T-helper 1 cell treated with Interleukin-12 subunit alpha and Interleukin-12 subunit beta and Interleukin-4 antibody, amounts not matched to agents 30 μg/mL and 1 μg/mL, for 36 hours (primary cell): ENCODE results near the gene KLHL22.

Experiments
- H3K27ac Mint-ChIP-seq: one replicate; pipeline ENCODE4 v1.8.0; 2021; ENCODE audit warnings: mild to moderate bottlenecking, mixed read lengths
- H3K27me3 Mint-ChIP-seq: one replicate; pipeline ENCODE4 v1.8.0; 2021; ENCODE audit warnings: low read depth, mixed read lengths
- H3K36me3 Mint-ChIP-seq: one replicate; pipeline ENCODE4 v1.8.0; 2021; ENCODE audit warnings: low read depth, mixed read lengths
- H3K4me1 Mint-ChIP-seq: one replicate; pipeline ENCODE4 v1.8.0; 2021; ENCODE audit warnings: low read depth, mixed read lengths
- H3K4me3 Mint-ChIP-seq: one replicate; pipeline ENCODE4 v1.8.0; 2021; ENCODE audit warnings: mild to moderate bottlenecking, moderate library complexity, mixed read lengths
- H3K9me3 Mint-ChIP-seq: one replicate; pipeline ENCODE4 v1.8.0; 2021; ENCODE audit warnings: mixed read lengths

The KLHL22 gene

DNA sequence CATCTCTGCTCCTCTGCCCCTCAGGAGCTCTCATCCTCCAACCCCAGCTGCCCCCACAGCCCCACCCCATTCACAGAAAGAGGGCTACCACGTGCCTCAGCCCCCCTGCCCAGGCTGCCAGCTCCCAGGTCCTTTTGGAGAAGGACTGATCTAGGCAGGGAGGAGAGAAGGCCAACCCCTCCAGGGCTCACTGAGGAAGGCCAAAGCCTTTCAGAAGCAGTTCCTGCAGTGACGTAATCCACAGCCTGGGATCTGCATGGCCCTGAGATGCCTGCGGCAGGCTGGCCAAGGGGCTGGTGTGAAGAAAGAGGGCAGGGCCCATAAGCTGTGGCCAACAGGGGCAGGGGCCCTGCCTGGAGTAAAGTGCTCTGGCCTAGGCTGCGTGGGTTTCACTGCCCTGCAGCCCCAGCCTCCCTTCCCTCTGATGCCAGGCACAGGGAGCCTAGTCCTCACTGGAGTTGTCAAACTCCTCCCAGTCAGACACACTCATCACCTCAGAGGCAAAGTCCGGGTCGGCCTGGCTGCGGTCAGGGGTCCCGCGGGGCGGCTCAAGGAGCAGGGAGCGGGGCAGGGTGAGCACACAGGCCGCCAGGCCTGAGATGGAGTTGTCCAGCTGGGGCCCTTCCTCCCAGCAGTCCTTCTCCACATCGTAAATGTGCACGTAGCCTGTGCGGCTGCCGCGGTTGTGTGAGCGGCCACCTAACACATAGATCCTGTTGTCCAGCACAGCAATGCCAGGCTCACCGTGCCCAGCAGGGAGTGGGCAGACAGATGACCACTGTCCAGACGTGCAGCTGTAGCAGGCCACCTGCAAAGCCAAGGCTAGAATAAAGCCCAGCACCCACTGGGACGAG lies 53.7 kb downstream of the KLHL22 start:
- peaks cover 12% of the 10 kb centered on the region for H3K36me3 Mint-ChIP-seq
- no peak overlapping the region for H3K27ac Mint-ChIP-seq

DNA sequence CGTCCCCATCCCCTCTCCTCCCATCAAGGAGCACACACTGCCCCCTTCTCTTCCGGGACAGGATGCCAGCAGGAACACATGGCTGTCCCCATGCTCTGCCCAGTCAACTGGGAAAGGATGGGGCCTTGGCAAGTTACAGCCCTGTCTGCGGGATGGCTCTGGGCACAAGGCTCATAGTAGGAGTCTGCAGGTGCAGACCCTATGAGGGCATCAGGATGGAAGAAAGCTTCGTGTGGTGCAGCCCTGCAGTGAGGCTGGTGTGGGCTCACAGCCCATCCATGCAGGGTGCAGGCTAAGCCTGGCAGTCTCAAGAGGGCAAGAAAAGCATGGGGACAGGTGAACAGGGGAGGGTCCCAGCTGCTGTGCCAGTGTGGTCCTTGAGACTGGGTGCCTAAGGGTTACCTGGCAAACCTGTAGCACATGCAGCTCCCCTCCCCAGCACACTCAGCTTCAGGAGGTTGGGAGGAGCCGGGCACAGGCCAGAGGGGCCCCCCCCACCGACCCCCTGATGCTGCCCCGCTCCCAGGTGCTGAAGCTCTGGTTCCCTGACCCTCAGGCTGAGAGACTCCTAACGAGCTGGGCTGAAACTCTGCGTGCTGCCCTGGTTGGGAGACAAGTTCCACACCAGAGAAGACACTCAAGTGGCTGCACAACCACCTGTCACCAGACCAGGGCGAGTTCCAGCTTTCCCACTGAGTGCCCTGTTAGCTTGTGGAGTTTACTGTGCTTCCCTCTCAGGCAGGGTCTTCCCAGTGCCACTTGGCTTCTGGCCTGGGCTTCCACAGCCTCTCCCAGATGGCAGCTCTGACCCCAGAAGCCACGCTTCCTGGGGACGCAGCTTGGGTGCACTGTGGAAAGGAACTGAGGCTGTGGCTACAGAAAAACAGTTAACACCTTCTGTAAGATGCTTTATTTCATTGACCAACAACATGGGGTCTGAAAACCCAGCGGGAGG lies 54.7 kb downstream of the KLHL22 start:
- peaks cover 28% of the 10 kb centered on the region for H3K27me3 Mint-ChIP-seq
- no peak overlapping the region for H3K27ac Mint-ChIP-seq
- no peaks in the 10 kb centered on the region for H3K9me3 Mint-ChIP-seq
- H3K4me3 Mint-ChIP-seq: no peak overlapping the region
- peaks cover 6% of the 10 kb centered on the region for H3K4me1 Mint-ChIP-seq
- peaks cover 8% of the 10 kb centered on the region for H3K36me3 Mint-ChIP-seq

More for the DNA sequence above, 53.7 kb downstream of the KLHL22 start:
- no peak overlapping the region for H3K4me3 Mint-ChIP-seq
- no peaks in the 10 kb centered on the region for H3K9me3 Mint-ChIP-seq
- peaks cover 22% of the 10 kb centered on the region for H3K27me3 Mint-ChIP-seq
- peaks cover 6% of the 10 kb centered on the region for H3K4me1 Mint-ChIP-seq

DNA sequence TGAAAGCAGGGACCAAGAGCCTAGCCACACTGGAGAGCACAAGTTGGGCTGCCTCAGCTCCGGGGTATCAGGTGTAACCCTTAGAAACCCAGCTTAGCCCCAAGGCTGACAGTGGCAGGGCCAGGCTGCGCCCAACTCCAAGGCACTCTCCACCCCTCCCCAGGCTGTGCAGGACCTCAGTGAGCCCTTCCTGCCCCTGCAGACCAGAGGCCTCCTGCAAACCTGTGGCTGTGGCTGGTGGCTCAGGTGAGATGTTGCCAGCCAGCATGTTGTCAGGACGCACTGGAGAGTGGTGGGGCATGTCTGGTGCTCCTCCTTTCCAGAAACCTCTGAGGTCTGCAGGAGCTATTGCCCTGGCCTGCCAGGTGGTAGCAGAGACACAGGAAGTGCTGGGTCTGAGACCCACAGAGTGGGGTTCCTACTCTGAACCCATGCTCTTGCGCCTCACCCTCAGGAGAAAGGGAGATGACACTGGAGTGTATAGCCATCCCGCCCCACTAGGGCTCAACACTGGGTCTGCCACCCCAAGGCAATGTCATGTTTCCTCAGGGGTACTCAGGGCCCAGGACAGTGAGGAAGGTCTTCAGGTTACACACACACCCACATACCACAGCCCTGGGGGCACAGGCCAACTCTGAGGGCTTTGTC lies 55.5 kb downstream of the KLHL22 start:
- Mint-ChIP-seq H3K27me3 (peaks cover 36% of the 10 kb centered on the region), H3K27ac (no peak overlapping the region), H3K9me3 (no peaks in the 10 kb centered on the region), H3K4me1 (peaks cover 7% of the 10 kb centered on the region), H3K4me3 (no peak overlapping the region), H3K36me3 (peaks cover 8% of the 10 kb centered on the region)

DNA sequence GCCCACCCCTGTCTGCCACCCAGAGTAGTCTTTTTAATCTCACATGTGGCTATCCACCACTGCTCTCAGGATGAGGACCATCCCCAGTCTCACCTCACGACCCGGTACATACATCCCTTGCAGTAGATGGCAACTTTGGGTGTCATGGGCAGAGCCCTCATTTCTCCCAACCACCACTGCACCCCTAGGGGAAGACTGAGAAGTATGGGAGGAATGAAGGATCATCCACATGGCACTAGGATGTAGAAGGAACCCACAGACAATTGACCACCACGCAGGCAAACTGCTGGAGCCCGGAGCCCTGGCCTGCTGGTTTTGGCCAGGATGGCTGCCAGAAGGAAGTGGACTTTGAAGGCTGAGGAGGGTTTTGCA lies 56.1 kb downstream of the KLHL22 start:
- Mint-ChIP-seq H3K4me3 (no peak overlapping the region), H3K9me3 (no peaks in the 10 kb centered on the region), H3K4me1 (peaks cover 8% of the 10 kb centered on the region), H3K27ac (no peak overlapping the region), H3K27me3 (peaks cover 42% of the 10 kb centered on the region), H3K36me3 (peaks cover 8% of the 10 kb centered on the region)

DNA sequence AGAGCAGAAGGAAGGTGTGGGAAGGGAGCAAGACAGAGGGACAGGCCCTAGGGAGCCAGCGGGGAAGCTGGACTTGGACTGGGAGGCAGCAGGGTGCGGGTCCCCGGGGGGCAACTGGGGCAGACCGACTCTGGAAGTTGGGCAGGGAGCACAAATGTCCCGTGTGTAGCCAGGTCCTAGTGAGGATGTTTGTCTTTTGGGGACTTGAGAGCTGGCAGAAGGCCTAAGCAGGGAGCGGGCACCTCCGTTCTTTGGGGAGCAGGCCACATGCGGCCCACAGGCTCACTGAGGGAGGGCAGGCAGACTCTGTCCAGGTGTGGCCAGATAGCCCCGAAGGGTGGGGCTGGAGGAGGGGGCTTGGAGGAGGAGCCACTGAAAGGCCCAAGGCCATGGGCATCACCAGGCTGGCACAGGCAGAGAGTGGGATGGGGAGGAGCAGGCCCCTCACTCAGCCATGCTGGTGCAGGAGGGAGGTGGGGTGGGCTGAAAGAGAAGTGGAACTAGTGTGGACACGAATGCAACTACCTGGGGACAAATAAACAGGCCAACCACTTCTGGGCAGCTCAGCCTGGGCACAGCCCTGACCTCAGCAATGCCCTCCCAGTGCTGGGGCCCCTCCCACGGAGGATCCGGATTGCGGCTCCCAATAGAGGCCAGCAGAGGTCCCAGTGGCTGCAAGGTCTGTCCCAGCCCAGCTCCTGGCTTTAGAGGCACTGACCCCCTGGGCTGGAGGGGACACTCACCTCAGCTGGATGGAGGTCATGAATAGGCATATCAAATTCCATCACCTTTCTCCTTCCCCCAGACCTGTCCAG lies 56.7 kb downstream of the KLHL22 start:
- peaks cover 8% of the 10 kb centered on the region for H3K4me1 Mint-ChIP-seq
- peaks cover 4% of the 10 kb centered on the region for H3K36me3 Mint-ChIP-seq
- peaks cover 48% of the 10 kb centered on the region for H3K27me3 Mint-ChIP-seq
- no peak overlapping the region for H3K4me3 Mint-ChIP-seq
- no peaks in the 10 kb centered on the region for H3K9me3 Mint-ChIP-seq
- H3K27ac Mint-ChIP-seq: no peak overlapping the region

DNA sequence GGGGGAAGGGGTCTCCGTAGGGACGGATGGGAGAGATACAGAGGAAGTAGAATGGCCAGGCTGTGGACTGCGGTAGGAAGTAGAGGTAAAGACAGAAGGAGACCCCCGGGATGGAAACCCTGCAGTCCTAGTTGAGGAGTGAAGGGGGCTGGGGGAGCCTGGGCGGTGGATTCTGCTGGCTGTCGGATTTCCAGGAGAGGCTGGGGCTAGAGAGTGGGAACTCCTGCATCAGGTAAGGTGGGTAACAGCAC lies 57.2 kb downstream of the KLHL22 start:
- H3K4me1 Mint-ChIP-seq: peaks cover 8% of the 10 kb centered on the region
- H3K27ac Mint-ChIP-seq: no peak overlapping the region

DNA sequence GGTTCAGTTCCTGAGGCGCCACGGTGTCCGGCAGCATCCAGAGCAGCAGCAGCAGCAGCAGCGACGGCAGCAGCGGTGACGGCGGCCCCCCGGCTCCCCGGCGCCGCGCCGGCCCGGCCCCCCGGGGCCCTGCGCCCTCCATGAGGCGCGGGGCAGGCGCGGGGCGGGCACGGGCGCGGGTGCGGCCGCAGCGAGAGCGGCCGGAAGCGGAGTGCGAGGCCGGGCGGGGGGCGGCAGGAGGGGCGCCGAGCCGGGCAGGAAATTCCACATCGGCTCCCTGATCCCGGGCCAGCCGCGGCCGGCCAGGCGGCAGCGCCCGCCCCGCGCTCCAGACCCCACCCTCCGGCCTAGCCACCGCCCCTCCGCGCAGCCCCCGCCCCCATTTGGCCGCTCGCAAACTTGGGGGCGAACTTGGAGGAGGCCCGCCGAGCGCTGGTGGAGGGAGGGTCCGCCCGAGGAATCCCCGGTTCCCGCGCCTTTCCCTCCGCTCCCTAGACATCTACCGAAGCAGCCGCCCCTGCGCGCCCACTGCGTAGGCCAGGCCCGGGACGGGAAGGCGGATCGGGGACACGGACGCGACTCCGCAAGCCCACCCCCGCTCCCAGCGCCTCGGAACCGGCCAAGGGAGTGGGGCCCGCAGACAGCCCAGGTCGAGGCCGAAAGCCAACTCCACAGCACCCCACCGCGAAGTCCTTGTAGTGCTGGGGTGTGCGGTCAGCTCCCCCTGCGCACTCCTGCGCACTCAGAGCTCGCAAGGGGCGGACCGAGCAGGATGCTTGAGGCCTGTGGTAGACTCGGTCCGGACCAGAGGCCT lies 57.8 kb downstream of the KLHL22 start, which contains the start of gene SCARF2:
Gene SCARF2, minus strand, starts transcription at position 213 of the 814 bp plus-strand sequence. Its CDS starts 71 bp downstream, at position 142.
- H3K27ac Mint-ChIP-seq: peak within 1 kb of the TSS; percentile 42
- H3K4me3 Mint-ChIP-seq: peak within 1 kb of the TSS; percentile 52
- H3K27me3 Mint-ChIP-seq: peaks cover 56% of the 10 kb centered on the region

More for the DNA sequence above, 57.2 kb downstream of the KLHL22 start:
- peaks cover 4% of the 10 kb centered on the region for H3K36me3 Mint-ChIP-seq
- no peaks in the 10 kb centered on the region for H3K9me3 Mint-ChIP-seq
- peaks cover 51% of the 10 kb centered on the region for H3K27me3 Mint-ChIP-seq
- no peak overlapping the region for H3K4me3 Mint-ChIP-seq

DNA sequence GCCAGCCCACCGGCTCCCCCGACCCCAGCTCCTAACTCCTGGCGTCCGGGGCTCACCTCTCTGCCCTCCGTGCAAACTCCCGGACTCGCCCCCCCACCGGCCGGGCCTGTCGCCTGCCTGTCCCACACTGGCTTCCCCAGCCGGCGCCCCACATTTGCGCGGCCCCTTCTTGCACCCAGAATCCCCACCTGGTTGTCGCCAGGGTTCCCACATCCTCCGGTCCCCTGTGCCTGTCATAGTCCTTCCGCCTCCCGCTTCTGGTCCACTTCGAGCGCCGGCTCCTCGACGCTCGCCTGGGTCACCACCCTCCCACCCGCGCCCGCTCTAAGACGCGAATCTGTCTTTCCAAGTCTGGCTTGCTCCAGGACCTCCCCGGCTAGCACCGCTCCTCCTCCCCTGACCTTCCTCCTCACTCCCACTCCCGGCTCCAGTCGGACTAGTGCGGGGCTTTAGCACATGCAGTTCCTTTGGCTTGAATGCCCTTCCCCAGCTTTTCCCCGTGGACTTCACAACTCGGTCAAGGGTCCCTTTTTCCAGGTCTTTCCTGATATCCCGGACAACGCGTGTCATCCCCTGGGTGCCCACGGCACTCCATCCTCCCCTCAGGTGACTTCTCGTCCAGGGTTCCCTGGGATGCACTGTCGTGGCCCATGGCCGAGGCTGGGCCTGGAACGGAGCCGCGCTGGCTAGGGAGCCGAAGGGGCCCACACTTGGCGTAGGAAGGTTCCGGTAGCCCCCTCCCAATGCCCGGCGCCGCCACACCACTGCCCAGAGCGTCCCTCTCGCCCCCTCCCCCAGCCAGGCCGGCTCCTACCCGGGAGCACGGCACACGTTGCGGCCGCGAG lies 58.6 kb downstream of the KLHL22 start:
- no peaks in the 10 kb centered on the region for H3K9me3 Mint-ChIP-seq
- no peaks in the 10 kb centered on the region for H3K36me3 Mint-ChIP-seq
- peak overlapping the region; percentile 52 for H3K4me3 Mint-ChIP-seq
- peaks cover 65% of the 10 kb centered on the region for H3K27me3 Mint-ChIP-seq
- peak overlapping the region; percentile 42 for H3K27ac Mint-ChIP-seq
- peaks cover 10% of the 10 kb centered on the region for H3K4me1 Mint-ChIP-seq

More for the DNA sequence above, 57.8 kb downstream of the KLHL22 start, which contains the start of gene SCARF2:
- Mint-ChIP-seq H3K4me1 (peaks cover 8% of the 10 kb centered on the region), H3K9me3 (no peaks in the 10 kb centered on the region), H3K36me3 (peaks cover 3% of the 10 kb centered on the region)

DNA sequence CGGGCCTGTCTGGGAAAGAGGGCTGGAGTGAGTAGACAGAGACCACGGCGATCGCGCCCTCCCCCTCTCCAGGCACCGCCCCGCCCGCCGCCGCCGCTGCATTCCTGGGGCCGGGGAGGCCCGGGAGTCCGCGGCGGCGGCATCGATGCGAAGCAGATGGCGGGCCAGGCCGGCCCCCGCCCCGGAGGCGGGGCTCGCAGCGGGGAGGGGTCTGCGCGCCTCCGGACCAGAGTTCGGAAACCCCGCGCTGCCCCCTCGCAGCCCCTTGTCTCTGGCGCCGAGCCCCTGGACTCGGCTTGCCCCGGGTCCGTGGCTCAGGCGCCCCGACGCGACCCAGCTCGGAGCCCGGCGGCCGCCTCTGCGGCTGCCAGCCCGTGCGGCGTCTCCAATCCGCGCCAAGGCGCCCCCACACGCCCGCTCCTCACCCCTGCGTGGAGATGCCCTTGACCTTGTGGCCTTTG lies 59.3 kb downstream of the KLHL22 start:
- peak overlapping the region; percentile 52 for H3K4me3 Mint-ChIP-seq
- H3K36me3 Mint-ChIP-seq: no peaks in the 10 kb centered on the region
- H3K27ac Mint-ChIP-seq: no peak overlapping the region
- H3K9me3 Mint-ChIP-seq: no peaks in the 10 kb centered on the region
- peaks cover 11% of the 10 kb centered on the region for H3K4me1 Mint-ChIP-seq
- peaks cover 71% of the 10 kb centered on the region for H3K27me3 Mint-ChIP-seq

DNA sequence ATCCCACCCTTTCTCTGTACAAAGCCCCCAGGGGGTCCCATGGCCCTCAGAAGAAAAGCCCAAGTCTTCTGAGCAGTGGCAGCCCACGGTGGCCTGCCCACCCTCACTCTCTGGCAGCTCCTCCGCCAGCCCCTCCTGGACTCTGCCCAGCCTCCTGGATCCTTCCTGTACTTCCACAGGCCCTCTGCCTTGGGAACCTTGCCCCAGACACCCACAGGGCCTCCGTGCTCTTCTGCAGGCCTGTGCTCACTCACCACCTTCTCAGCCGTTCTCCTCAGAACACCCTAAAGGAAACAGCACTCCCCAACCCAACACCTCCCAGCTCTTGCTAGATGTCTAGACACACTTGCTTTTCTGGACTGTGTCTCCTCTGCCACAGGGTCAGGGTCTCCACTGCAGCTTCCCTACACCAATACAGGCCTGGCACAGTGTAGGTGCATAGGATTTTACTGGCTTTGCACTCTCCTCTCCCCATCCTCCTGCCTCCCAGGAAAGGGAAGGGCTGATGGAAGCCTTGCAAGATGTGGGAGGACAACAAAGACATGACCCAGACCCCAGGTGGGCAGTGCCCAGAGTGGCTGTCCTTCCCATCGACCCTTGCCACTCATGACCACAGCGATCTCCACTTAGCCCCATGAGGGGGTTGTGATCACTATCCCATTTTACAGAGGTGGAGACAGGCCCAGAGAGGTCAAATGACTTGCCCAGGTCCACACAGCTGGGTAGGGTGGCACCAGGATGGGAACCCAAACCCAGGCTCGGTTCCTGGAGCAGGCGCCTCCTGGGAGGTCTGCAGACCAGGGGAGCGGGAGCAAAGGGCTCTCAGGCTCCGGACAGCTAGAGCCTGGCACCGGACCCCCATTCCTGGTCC lies 59.9 kb downstream of the KLHL22 start:
- peaks cover 74% of the 10 kb centered on the region for H3K27me3 Mint-ChIP-seq
- no peaks in the 10 kb centered on the region for H3K9me3 Mint-ChIP-seq
- H3K4me3 Mint-ChIP-seq: no peak overlapping the region
- peaks cover 11% of the 10 kb centered on the region for H3K4me1 Mint-ChIP-seq
- H3K36me3 Mint-ChIP-seq: no peaks in the 10 kb centered on the region
- H3K27ac Mint-ChIP-seq: no peak overlapping the region

DNA sequence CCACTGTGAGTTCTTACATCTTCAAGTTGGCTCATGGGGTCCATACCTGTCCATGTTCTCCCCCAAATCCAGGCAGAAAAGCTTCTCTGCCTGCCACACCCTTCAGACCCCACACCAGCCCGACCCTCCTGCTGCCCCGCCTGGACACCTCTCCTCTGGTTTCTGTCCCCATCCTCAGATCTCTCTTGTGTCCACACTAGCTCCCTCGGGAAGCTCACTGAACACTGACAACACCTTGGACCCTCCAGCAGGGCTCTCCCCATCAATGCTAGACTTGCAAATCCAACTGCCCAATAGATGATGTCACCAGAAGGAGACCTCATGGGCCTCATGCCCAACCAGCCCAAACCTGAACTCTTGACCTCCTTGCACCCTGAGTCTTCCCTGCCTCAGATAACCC lies 60.8 kb downstream of the KLHL22 start:
- Mint-ChIP-seq H3K4me1 (peaks cover 13% of the 10 kb centered on the region), H3K36me3 (no peaks in the 10 kb centered on the region), H3K4me3 (no peak overlapping the region), H3K9me3 (no peaks in the 10 kb centered on the region), H3K27me3 (peaks cover 82% of the 10 kb centered on the region), H3K27ac (no peak overlapping the region)

DNA sequence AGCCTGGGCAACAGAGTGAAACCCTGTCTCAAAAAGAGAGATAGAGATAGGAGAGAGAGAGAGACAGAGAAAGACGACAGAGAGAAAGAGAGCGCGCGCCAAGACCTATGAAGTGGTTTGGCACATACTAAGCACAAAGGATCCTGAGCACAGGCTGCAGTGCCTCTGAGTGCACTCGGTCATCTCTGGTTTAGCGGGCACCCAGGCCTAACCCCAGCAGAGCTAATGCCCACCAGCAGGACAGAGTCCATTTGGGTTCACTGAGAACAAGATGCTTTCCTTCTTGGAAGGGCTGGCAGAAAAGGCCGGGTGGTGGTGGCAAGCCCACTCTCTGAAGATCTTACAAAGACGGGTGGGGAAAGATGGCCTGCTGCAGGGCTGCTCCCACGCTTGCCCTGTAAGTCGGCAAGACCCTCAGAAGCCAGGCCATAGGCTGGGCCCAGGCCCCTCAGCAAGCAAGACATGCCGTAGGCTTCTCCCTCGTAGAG lies 61.3 kb downstream of the KLHL22 start:
- Mint-ChIP-seq H3K36me3 (no peaks in the 10 kb centered on the region), H3K9me3 (no peaks in the 10 kb centered on the region), H3K4me3 (no peak overlapping the region), H3K27me3 (peaks cover 78% of the 10 kb centered on the region), H3K4me1 (peaks cover 13% of the 10 kb centered on the region), H3K27ac (no peak overlapping the region)
